ENCODE data around the gene TBC1D2B. TPM values are rescaled to one million over a fixed set of nuclear protein-coding genes. Genes with fewer than 3 reads are reported as not detected.

The TBC1D2B gene
- total and polyA plus RNA-seq, 2 of the 4 experiments (the other 2 are of a cell fraction) = 17.7 to 28.3 TPM

- intact Hi-C loops (cut with micrococcal nuclease) (no loop called here), dilution Hi-C loops (cut with HindIII; ENCODE audit: low sequenced_read_pairs, unreplicated experiment) (no loop called here), in situ Hi-C loops (cut with MboI; ENCODE audit: low sequenced_read_pairs) (no loop called here)
- Histone ChIP-seq H2AFZ (replicated peaks; ENCODE audit: low read length, poor library complexity) (no peak overlapping the region), H3K4me1 (ENCODE audit: control insufficient read depth, insufficient read depth, low read length) (peaks cover 13% of the 10 kb centered on the region), H3K4ac (ENCODE audit: low read depth, low read length) (no peak overlapping the region), H3K27me3 (ENCODE audit: control insufficient read depth, insufficient read depth, low read length) (no peaks in the 10 kb centered on the region), H3K79me1 (ENCODE audit: low read depth in 1 of 2, low read length in 2 of 2) (peaks cover 15 to 60% of the 10 kb centered on the region in 2 experiments; a peak in 3 of 4 replicates), H2BK5ac (ENCODE audit: low read depth, low read length, poor library complexity, severe bottlenecking) (no peak overlapping the region), H2BK15ac (ENCODE audit: low read depth, low read length) (no peak overlapping the region), H4K8ac (ENCODE audit: low read depth in 2 of 2, low read length in 2 of 2) (no peak overlapping the region), H4K20me1 (ENCODE audit: insufficient read depth, low read length) (peaks cover 53% of the 10 kb centered on the region), H3K56ac (ENCODE audit: extremely low read depth, insufficient read depth, low read length) (no peak overlapping the region), H2AK5ac (ENCODE audit: low read depth, low read length) (no peak overlapping the region), H3K14ac (replicated peaks; ENCODE audit: low read depth, low read length) (no peak overlapping the region), H3K9ac (ENCODE audit: low read depth, low read length) (no peak overlapping the region), H4K5ac (ENCODE audit: low read depth, low read length) (no peak overlapping the region), H2AK9ac (replicated peaks; ENCODE audit: low read depth, low read length, poor library complexity) (peak overlapping the region; percentile 75), H3K18ac (ENCODE audit: low read depth, low read length) (no peak overlapping the region), H3K9me3 (ENCODE audit: control insufficient read depth, insufficient read depth, low read length) (no peaks in the 10 kb centered on the region), H3K23ac (ENCODE audit: low read depth, low read length) (no peak overlapping the region), H3K9me1 (ENCODE audit: insufficient read depth, low read length) (peaks cover 9% of the 10 kb centered on the region), H2BK120ac (ENCODE audit: low read depth, low read length) (no peak overlapping the region), H3K36me3 (ENCODE audit: control insufficient read depth, insufficient read depth, low read length) (peaks cover 65% of the 10 kb centered on the region), H3K27ac (ENCODE audit: insufficient read depth, low read length) (no peak overlapping the region), H2BK20ac (ENCODE audit: low read depth, low read length) (no peak overlapping the region), H3K4me2 (ENCODE audit: low read depth, low read length) (no peak overlapping the region), H3K4me3 (ENCODE audit: insufficient read depth, low read depth, low read length) (no peak overlapping the region), H4K91ac (ENCODE audit: insufficient read depth, low read depth, low read length) (no peak overlapping the region)
- WGBS, 2 experiments (ENCODE audit: extremely low coverage in 2 of 2, insufficient read length in 1 of 2) = 80% methylated on average over 1 of the region's 7 CpGs; no CpG with 5 or more reads in 1 of the 2 experiments
- TF ChIP-seq NFE2L2 (IDR thresholded peaks at IDR 0.05; ENCODE audit: low read depth, low read length) (no peak), FOS (IDR thresholded peaks at IDR 0.05; ENCODE audit: low read depth, low read length) (no peak), BHLHE40 (IDR thresholded peaks at IDR 0.05; ENCODE audit: low read depth, low read length) (no peak), MAZ (IDR thresholded peaks at IDR 0.05; ENCODE audit: borderline replicate concordance, low read depth, low read length) (no peak), MXI1 (IDR thresholded peaks at IDR 0.05; ENCODE audit: borderline replicate concordance, low read depth, low read length) (no peak), SMC3 (IDR thresholded peaks at IDR 0.05; ENCODE audit: low read depth, low read length) (no peak), CEBPB (IDR thresholded peaks at IDR 0.05; ENCODE audit: low read depth, low read length) (no peak), ELK1 (IDR thresholded peaks at IDR 0.05; ENCODE audit: borderline replicate concordance, low read depth, low read length) (no peak), RFX5 (IDR thresholded peaks at IDR 0.05; ENCODE audit: low read depth, low read length) (no peak)
- ChIA-PET CTCF (no interaction called here), POLR2A (ENCODE audit: unreplicated experiment) (no interaction called here)
- DNase-seq (no peak), ATAC-seq (ENCODE audit: low read depth) (no peak)
- BruUV-seq (replicated peaks) = no TSS peak
These were observed 74.5 kb downstream of the TBC1D2B start for GRCh38 chr15:78002996-78003395.

All from IMR-90 (cell line).